Testis (tissue), 3 donors: Measurements from ENCODE around the gene SMC1B. TPM values are rescaled to one million over a fixed set of nuclear protein-coding genes. Genes with fewer than 3 reads are reported as not detected.

Source experiments
- DNase-seq: peaks from one replicate; pipeline ENCODE4 v3.0.0-alpha.2; 2019
- H3K27ac ChIP-seq, 2 donors: fragments of 200-600 bp; sonication (generic); one replicate each; pipeline ENCODE4 v1.5.1; 2019
- H3K27me3 ChIP-seq: fragments of 200-600 bp; sonication (generic); one replicate; pipeline ENCODE4 v1.5.1; 2019
- H3K36me3 ChIP-seq: fragments of 200-600 bp; sonication (generic); one replicate; pipeline ENCODE4 v1.5.1; 2017; ENCODE audit warnings: low read depth; ENCODE audit errors: missing control alignments
- H3K4me1 ChIP-seq: fragments of 200-600 bp; sonication (generic); one replicate; pipeline ENCODE4 v1.5.1; 2019
- H3K4me3 ChIP-seq, 2 donors: fragments of 200-600 bp; sonication (generic); one replicate each; pipeline ENCODE4 v1.5.1; 2017 to 2019
- H3K9me3 ChIP-seq: fragments of 200-600 bp; sonication (generic); one replicate; pipeline ENCODE4 v1.5.1; 2017
- POLR2A ChIP-seq: fragments of 450-650 bp; IDR thresholded peaks from one replicate; pipeline ENCODE4 v1.6.1; 2017; ENCODE audit warnings: antibody characterized with exemption, mild to moderate bottlenecking, moderate library complexity
- whole genome bisulfite sequencing, 2 donors: methylation state at CpG; one replicate each; pipeline ENCODE4 v1.1.5; 2018; 5-methylcytosine and 5-hydroxymethylcytosine counted together
- intact Hi-C: fragments of 100-400 bp; cut with DNase I; formaldehyde crosslinking; loops from one replicate; pipeline ENCODE4 v1.15.1; 2023; ENCODE audit warnings: low total_unique reads
- polyA plus RNA-seq: library from polyadenylated mRNA; stranded (reverse); fragments of 350-450 nt; fragmentation: Illumina TruSeq; extraction: RNeasy Lipid Tissue Mini Kit (QIAGEN cat#74804); gene quantifications from one replicate; pipeline ENCODE4 v1.2.3, GENCODE V29; 2014; ENCODE audit warnings: low read depth, low replicate concordance; ENCODE audit not compliant: insufficient read depth
- total RNA-seq, 2 donors: library from RNA; depleted of rRNA; stranded (reverse); fragments of >200 nt; gene quantifications; one replicate each; pipeline ENCODE4 v1.2.3, GENCODE V29; 2016
- TF ChIP-seq, protein P1 (sequence below), 3 experiments: fragments of 450-650 bp in 2 of 3; fragments of 200-600 bp in 1 of 3; sonication (generic) in 1 of 3; IDR thresholded peaks; one replicate each; pipeline ENCODE4 v1.5.1; 2016 to 2019; ENCODE audit warnings: antibody characterized with exemption in 3 of 3, mild to moderate bottlenecking in 2 of 3, moderate library complexity in 1 of 3

SMC1B gene
- total and polyA plus RNA-seq, 3 donors from 2014 or later: 10.1 to 46.8 (median 24.7) TPM

GRCh38 chr22:45429981-45430775 lies 16.8 kb upstream of the SMC1B start:
- peaks cover 4% of the 10 kb centered on the region for H3K4me1 ChIP-seq
- no peak overlapping the region for H3K4me3 ChIP-seq
- H3K9me3 ChIP-seq: no peaks in the 10 kb centered on the region
- TF ChIP-seq POLR2A: no peak
- TF ChIP-seq, protein P1, sequence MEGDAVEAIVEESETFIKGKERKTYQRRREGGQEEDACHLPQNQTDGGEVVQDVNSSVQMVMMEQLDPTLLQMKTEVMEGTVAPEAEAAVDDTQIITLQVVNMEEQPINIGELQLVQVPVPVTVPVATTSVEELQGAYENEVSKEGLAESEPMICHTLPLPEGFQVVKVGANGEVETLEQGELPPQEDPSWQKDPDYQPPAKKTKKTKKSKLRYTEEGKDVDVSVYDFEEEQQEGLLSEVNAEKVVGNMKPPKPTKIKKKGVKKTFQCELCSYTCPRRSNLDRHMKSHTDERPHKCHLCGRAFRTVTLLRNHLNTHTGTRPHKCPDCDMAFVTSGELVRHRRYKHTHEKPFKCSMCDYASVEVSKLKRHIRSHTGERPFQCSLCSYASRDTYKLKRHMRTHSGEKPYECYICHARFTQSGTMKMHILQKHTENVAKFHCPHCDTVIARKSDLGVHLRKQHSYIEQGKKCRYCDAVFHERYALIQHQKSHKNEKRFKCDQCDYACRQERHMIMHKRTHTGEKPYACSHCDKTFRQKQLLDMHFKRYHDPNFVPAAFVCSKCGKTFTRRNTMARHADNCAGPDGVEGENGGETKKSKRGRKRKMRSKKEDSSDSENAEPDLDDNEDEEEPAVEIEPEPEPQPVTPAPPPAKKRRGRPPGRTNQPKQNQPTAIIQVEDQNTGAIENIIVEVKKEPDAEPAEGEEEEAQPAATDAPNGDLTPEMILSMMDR (IDR thresholded peaks at IDR 0.05): no peak
- H3K27me3 ChIP-seq: no peaks in the 10 kb centered on the region
- H3K36me3 ChIP-seq: no peaks in the 10 kb centered on the region
- 83 to 89% methylated on average over 5 to 18 of the region's 18 CpGs for WGBS, 2 donors
- DNase-seq: no peak
- H3K27ac ChIP-seq: no peak overlapping the region
- intact Hi-C loops: no loop called here

DNA sequence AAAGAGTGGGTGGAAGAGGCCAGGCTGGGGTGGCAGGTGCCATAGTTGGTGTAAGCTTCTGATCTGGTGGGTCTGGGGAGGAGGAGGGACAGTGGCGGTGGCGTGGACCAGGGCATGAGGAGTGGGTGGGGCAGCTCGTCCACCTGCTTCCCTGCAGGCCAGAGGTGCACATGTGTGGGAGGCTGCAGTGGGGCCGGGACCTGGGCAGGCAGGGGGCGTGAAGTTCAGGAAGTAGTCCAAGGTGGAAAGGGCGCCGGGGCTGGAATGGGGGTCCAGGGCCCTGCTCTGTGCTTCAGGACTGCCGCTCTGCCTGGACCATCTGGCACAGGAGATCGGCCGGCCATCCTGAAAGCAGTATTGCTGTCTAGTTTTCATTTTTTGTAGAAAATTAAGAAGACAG lies 16.0 kb upstream of the SMC1B start:
- H3K36me3 ChIP-seq: no peaks in the 10 kb centered on the region
- no peaks in the 10 kb centered on the region for H3K9me3 ChIP-seq
- DNase-seq: no peak
- intact Hi-C loops: no loop called here
- H3K4me1 ChIP-seq: no peaks in the 10 kb centered on the region
- no peak overlapping the region for H3K27ac ChIP-seq
- no peaks in the 10 kb centered on the region for H3K27me3 ChIP-seq
- 86 to 89% methylated on average over 9 to 10 of the region's 10 CpGs for WGBS, 2 donors
- TF ChIP-seq, protein P1 (IDR thresholded peaks at IDR 0.05): no peak
- TF ChIP-seq POLR2A: no peak
- no peak overlapping the region for H3K4me3 ChIP-seq

DNA sequence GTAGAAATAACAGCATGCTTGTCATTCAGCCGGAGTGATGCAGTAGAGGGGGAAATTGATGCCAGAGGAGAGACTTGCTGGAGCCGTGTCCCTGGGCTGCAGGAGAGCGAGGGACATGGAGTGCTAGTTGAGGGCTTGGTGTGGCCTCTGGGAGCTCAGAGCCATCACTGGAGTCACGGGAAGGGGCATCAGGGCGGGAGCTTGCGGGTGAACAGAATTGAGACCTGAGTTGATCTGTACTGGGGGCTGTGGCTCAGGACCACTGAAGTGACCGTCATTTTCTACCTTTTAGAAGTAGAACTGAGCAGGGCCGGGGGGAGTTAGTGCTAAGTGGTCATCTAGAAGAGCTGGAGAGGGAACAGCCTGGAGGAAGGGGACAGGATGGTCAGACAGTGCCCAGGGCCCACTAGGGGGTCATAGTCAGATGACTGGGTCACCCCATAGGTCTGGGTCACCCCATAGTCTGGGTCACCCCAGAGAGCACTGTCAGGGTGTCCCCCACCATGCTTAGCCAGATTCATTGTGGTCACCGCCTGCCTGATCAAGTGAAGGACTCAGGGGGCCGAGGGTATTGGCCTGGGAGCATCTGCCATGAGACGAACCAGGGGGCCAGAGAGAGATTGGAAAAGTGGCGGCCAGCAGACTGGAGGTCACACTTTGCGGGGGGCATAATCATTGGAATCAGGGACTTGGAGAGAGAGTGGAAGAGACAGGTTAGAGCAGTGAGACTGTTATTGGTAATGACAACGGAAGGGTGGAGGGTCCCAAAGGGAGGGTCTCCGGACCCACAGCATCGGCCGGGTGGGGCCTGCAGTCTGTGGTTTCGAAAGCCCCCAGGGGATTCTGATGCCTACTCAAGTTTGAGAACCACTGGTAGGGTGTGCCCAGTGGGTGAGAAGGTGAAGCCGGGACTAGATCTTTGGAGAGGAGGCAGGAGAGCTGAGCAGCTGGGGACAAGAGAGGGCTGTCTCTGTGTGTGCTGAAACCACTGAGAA lies 15.3 kb upstream of the SMC1B start:
- H3K9me3 ChIP-seq: no peaks in the 10 kb centered on the region
- no peaks in the 10 kb centered on the region for H3K27me3 ChIP-seq
- H3K27ac ChIP-seq: no peak overlapping the region
- no peaks in the 10 kb centered on the region for H3K36me3 ChIP-seq
- H3K4me1 ChIP-seq: no peaks in the 10 kb centered on the region
- no peak overlapping the region for H3K4me3 ChIP-seq
- WGBS, 2 donors: 88 to 92% methylated on average over 15 to 19 of the region's 19 CpGs
- no peak for DNase-seq
- intact Hi-C loops: no loop called here
- no peak for TF ChIP-seq POLR2A
- TF ChIP-seq, protein P1 (IDR thresholded peaks at IDR 0.05): no peak

GRCh38 chr22:45427114-45427513 lies 13.7 kb upstream of the SMC1B start:
- TF ChIP-seq POLR2A: no peak
- TF ChIP-seq, protein P1 (IDR thresholded peaks at IDR 0.05): no peak
- peak; percentile 1 for DNase-seq
- intact Hi-C loops: no loop called here
- H3K27ac ChIP-seq: no peak overlapping the region
- H3K9me3 ChIP-seq: no peaks in the 10 kb centered on the region
- no peaks in the 10 kb centered on the region for H3K27me3 ChIP-seq
- H3K4me1 ChIP-seq: no peaks in the 10 kb centered on the region
- no peaks in the 10 kb centered on the region for H3K36me3 ChIP-seq
- WGBS, 2 donors: 64 to 68% methylated on average over 2 of the region's 2 CpGs
- H3K4me3 ChIP-seq: no peak overlapping the region
